ENCODE measurements around the gene MYO15A.

Gene MYO15A, protein sequence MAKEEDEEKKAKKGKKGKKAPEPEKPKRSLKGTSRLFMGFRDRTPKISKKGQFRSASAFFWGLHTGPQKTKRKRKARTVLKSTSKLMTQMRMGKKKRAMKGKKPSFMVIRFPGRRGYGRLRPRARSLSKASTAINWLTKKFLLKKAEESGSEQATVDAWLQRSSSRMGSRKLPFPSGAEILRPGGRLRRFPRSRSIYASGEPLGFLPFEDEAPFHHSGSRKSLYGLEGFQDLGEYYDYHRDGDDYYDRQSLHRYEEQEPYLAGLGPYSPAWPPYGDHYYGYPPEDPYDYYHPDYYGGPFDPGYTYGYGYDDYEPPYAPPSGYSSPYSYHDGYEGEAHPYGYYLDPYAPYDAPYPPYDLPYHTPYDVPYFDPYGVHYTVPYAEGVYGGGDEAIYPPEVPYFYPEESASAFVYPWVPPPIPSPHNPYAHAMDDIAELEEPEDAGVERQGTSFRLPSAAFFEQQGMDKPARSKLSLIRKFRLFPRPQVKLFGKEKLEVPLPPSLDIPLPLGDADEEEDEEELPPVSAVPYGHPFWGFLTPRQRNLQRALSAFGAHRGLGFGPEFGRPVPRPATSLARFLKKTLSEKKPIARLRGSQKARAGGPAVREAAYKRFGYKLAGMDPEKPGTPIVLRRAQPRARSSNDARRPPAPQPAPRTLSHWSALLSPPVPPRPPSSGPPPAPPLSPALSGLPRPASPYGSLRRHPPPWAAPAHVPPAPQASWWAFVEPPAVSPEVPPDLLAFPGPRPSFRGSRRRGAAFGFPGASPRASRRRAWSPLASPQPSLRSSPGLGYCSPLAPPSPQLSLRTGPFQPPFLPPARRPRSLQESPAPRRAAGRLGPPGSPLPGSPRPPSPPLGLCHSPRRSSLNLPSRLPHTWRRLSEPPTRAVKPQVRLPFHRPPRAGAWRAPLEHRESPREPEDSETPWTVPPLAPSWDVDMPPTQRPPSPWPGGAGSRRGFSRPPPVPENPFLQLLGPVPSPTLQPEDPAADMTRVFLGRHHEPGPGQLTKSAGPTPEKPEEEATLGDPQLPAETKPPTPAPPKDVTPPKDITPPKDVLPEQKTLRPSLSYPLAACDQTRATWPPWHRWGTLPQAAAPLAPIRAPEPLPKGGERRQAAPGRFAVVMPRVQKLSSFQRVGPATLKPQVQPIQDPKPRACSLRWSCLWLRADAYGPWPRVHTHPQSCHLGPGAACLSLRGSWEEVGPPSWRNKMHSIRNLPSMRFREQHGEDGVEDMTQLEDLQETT (N-terminal part only)

DNA sequence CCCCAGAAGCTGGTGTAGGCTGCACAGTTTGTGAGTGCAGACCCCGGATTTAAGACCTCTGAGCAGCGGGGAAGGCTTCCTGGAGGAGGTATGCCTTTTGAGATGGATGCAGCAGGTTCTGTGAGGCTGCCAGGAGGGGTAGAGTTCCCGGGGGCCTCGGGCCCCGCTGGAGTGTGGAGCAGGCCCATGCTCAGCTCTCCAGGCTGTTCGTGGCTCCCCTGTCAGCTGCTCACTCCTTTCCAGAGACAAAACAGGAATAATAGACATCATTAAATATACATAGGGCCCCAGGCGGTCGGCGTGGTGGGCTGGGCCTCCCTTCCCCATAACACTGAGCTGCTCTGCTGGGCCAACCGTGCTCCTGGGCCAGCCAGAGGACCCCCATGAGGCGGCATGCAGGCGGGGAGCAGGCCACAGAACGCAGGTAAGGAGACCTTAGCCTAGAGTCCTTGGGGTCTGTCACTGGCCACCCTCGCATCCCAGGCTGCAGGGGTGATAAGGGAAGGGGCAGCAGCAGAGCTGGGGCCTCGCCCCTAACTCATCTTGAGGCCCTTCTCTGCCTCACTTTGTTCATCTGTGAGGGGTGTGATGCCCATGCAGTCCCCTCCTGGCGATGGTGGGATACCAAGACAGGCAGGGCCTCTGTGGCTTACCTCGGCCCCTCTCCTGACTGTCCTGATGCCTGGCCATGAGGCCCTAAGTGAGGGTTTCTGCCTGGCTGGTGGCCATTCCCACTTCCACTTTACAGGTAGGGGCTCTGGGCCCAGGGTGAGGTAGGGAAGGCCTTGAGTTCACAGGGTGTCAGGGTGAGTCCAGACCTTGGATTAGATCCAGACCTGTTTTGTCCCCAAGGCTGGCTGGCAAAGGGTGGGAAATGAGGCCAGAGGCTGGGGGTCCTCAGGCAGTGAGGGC is at the start of gene MYO15A:
MYO15A (plus strand) TSS at position 356 of the 912 bp plus-strand sequence. CDS start 10,045 bp downstream, outside the sequence.
- H3K27ac Mint-ChIP-seq, result no peak within 1 kb of the TSS
- H3K4me3 Mint-ChIP-seq, result no peak within 1 kb of the TSS
- H3K36me3 Mint-ChIP-seq, result peaks cover 5% of the 10 kb centered on the region
- no peak for DNase-seq (ENCODE audit: low spot score in 2 of 2)
- peaks cover under 1% of the 10 kb centered on the region for H3K27me3 Mint-ChIP-seq
- H3K9me3 Mint-ChIP-seq, result no peaks in the 10 kb centered on the region
- ATAC-seq (ENCODE audit: low read depth), result no peak
- H3K4me1 Mint-ChIP-seq, result peaks cover 5% of the 10 kb centered on the region

DNA sequence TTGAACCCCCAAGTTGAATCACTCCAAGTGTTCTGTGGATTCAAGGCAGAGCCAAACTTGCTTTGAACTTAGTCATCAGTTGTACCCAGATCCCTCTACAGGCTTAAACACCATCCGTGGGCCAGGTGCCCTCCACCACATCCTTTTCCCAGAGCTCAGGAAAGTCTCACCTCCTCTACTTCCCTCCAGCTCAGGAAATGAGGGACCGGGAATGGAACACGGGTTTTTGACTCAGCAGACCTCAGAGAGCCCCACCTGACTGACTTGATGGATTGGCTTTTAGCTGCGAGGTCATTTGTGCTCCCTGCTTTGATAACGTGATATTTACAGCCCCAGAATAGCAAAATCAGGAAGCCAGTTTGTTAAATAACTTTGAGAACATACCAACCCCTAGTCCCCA is 49.3 kb upstream of the MYO15A start:
- DNase-seq (ENCODE audit: low spot score in 2 of 2) (no peak), ATAC-seq (ENCODE audit: low read depth) (no peak)
- Mint-ChIP-seq H3K4me1 (no peaks in the 10 kb centered on the region), H3K27ac (no peak overlapping the region), H3K27me3 (no peaks in the 10 kb centered on the region), H3K36me3 (peaks cover 35% of the 10 kb centered on the region), H3K4me3 (no peak overlapping the region), H3K9me3 (no peaks in the 10 kb centered on the region)

DNA sequence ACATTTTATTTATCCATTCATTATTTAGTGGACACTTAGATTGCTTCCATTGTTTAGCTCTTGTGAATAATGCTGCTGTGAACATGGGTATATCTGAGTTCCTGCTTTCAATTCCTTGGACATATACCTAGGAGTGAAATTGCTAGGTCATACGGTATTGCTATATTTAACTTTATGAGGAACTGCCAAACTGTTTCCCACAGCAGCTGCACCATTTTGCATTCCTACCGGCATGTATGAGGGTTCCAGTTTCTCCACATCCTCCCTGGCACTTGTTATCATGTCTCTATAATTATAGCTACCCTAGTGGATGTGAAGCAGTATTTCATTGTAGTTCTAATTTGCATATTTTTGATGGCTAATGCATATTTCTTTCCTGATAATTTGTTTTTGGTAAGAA is 44.5 kb upstream of the MYO15A start:
- H3K27ac Mint-ChIP-seq, result peak overlapping the region; percentile 35
- H3K4me3 Mint-ChIP-seq, result no peak overlapping the region
- no peaks in the 10 kb centered on the region for H3K4me1 Mint-ChIP-seq
- no peak for DNase-seq (ENCODE audit: low spot score in 2 of 2)
- no peak for ATAC-seq (ENCODE audit: low read depth)
- H3K9me3 Mint-ChIP-seq, result no peaks in the 10 kb centered on the region
- H3K36me3 Mint-ChIP-seq, result peaks cover 29% of the 10 kb centered on the region
- H3K27me3 Mint-ChIP-seq, result no peaks in the 10 kb centered on the region

DNA sequence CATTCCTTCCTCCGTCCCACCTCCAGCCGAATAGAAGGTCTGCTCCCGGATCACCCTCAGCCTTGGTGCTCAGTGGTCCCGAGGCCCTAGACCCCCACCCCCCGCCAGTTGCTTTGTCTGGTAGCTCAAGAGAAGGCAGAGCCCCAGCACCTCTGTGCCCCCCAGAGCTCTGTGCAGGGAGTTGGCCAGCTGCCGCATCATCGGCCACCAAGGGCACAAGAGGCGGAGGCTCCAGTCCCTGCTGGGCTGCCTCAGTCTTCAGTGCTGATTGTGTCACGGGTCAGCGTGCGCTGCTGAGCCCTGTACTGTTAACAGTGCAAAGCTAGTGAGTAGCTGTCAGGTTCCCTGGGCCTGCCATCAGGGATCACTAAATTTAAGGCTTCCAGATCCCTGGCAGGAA is 43.0 kb upstream of the MYO15A start:
- H3K4me1 Mint-ChIP-seq, result no peaks in the 10 kb centered on the region
- ATAC-seq (ENCODE audit: low read depth), result no peak
- no peak overlapping the region for H3K27ac Mint-ChIP-seq
- no peaks in the 10 kb centered on the region for H3K27me3 Mint-ChIP-seq
- H3K9me3 Mint-ChIP-seq, result no peaks in the 10 kb centered on the region
- H3K36me3 Mint-ChIP-seq, result peaks cover 24% of the 10 kb centered on the region
- no peak for DNase-seq (ENCODE audit: low spot score in 2 of 2)
- no peak overlapping the region for H3K4me3 Mint-ChIP-seq

DNA sequence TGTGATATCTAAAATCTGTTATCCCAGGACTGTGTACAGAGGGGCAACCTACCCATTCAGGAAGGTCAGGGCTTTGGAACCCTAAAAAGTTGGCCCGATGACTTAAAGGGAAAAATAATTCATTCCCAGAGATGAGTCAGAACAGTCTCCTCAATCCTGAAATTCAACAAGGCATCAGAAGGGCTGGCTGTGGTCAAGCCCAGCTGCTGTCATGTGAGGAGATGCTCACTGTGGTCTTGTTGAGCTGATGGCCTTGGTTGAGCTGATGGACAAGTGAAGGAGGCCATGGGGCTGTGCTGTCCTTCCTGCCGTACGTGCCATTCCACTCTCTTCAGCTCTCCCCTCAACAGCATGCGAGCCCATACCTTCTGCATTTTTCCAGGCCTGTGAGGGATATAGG is 41.7 kb upstream of the MYO15A start:
- no peak for ATAC-seq (ENCODE audit: low read depth)
- Mint-ChIP-seq H3K27ac (no peak overlapping the region), H3K27me3 (no peaks in the 10 kb centered on the region), H3K4me1 (no peaks in the 10 kb centered on the region), H3K4me3 (no peak overlapping the region), H3K9me3 (no peaks in the 10 kb centered on the region), H3K36me3 (peaks cover 19% of the 10 kb centered on the region)
- no peak for DNase-seq (ENCODE audit: low spot score in 2 of 2)

DNA sequence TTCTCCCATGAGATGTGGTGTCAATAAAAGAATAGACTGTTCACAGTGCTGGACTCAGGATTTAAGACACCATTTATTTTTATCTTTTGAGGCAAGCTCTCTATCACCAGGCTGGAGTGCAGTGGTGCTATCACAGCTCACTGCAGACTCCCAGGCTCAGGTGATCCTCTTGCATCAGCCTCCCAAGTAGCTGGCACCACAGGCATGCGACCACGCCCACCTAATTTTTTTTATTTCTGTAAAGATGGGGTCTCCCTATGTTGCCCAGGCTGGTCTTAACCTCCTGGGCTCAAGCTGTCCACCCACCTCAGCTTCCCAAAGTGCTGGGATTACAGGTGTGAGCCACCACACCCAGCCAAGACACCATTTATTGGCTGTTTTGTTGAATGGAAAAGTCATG is 39.5 kb upstream of the MYO15A start:
- no peak overlapping the region for H3K27ac Mint-ChIP-seq
- ATAC-seq (ENCODE audit: low read depth), result no peak
- H3K4me3 Mint-ChIP-seq, result no peak overlapping the region
- no peak for DNase-seq (ENCODE audit: low spot score in 2 of 2)
- no peaks in the 10 kb centered on the region for H3K4me1 Mint-ChIP-seq
- no peaks in the 10 kb centered on the region for H3K27me3 Mint-ChIP-seq
- H3K9me3 Mint-ChIP-seq, result no peaks in the 10 kb centered on the region
- peaks cover 15% of the 10 kb centered on the region for H3K36me3 Mint-ChIP-seq

DNA sequence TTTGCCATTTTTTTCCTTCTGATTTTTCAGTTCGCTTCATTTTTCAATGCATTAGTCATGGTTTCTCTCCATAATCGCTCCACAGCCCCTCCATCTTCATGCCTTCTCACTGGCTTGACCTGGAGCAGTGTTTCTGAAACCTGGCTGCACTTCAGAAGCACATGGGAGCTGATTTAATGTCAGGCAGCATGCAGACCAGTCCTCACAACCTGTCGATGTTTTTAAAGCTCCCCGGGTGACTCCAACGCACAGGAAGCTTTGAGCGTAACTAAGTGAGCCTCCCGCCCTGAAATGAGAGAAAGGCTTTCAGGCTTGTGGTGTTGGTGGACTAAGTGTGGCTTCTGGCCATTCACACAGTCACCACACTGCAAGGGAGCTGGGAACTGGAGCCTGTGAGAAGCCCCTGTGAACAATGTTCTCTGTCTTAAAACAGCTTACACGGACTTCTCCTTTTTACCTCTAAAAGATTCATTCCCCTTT is 37.7 kb upstream of the MYO15A start:
- no peak for ATAC-seq (ENCODE audit: low read depth)
- Mint-ChIP-seq H3K27me3 (peaks cover 7% of the 10 kb centered on the region), H3K9me3 (no peaks in the 10 kb centered on the region), H3K36me3 (peaks cover 4% of the 10 kb centered on the region), H3K4me3 (no peak overlapping the region), H3K27ac (no peak overlapping the region), H3K4me1 (no peaks in the 10 kb centered on the region)
- DNase-seq (ENCODE audit: low spot score in 2 of 2), result no peak

DNA sequence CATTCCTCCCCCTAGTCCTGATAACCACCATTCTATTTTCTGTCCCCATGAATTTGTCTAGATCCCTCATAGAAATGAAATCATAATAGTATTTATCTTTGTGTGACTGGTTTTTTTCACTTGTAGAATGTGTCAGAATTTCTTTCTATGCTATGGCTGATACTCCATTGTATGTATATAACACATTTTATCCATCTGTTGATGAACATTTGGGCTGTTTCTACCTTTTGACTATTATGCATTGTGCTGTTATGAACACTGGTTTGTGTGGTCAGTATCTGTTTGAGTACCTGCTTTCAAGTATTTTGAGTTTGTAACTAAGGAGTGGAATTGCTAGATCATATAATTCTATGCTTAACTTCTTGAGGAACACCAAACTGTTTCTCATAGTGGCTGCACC is 36.8 kb upstream of the MYO15A start:
- ATAC-seq (ENCODE audit: low read depth) (no peak), DNase-seq (ENCODE audit: low spot score in 2 of 2) (no peak)
- Mint-ChIP-seq H3K36me3 (peaks cover 2% of the 10 kb centered on the region), H3K27ac (no peak overlapping the region), H3K4me3 (no peak overlapping the region), H3K9me3 (no peaks in the 10 kb centered on the region), H3K27me3 (peaks cover 7% of the 10 kb centered on the region), H3K4me1 (no peaks in the 10 kb centered on the region)

DNA sequence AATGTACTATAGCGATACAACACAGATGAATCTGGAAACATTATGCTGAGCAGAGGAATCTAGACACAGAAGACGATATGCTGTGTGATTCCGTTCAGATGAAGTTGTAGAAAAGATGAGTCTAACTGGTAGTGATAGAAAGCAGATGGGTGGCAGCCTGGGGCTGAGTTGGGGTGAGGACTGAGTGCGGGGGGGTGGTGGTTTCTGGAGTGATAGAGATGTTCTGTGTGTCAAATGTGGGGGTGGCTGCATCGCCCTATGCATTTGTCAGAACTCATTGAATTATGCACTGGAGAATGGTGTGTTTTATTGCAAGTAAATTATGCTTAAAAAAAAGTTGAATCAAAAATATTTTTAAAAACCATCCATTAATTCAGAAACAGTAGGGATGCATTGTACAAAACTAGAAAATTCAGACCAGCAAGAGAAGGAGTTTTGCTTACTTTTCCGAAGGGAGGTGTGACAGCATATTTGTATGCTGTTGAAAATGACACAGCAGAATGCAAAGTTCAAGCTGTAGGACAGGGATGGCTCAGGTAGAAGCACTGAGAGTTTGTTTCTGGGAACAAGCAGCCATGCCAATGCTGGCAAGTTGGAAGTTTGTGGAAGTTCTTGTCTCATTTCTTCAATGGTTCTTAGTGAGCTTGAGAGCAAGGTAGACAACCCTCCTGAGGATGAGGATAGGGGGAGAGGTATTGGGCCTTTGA is 33.8 kb upstream of the MYO15A start:
- H3K4me3 Mint-ChIP-seq, result no peak overlapping the region
- no peaks in the 10 kb centered on the region for H3K4me1 Mint-ChIP-seq
- no peaks in the 10 kb centered on the region for H3K36me3 Mint-ChIP-seq
- no peak overlapping the region for H3K27ac Mint-ChIP-seq
- DNase-seq (ENCODE audit: low spot score in 2 of 2), result no peak
- H3K9me3 Mint-ChIP-seq, result no peaks in the 10 kb centered on the region
- no peak for ATAC-seq (ENCODE audit: low read depth)
- H3K27me3 Mint-ChIP-seq, result peaks cover 12% of the 10 kb centered on the region

DNA sequence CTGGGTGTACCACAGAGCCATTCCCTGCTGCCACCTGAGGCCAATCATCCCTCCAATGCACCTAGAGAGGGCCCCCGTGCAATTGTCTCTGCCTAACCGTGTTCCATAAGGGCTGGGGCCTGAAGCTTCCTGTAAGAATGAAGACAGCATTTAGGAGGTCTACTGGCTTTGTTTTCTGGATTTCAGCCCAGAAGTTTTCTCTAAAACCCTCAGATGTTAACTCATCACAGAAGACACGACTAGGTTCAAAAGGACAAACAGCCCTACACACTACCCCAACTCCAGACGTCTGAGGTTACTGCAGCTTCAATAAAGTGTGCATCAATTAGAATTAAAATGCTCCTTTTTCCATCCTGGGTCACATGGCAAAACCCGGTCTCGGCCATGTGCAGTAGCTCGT is 31.6 kb upstream of the MYO15A start:
- Mint-ChIP-seq H3K4me3 (no peak overlapping the region), H3K36me3 (no peaks in the 10 kb centered on the region), H3K9me3 (no peaks in the 10 kb centered on the region), H3K4me1 (no peaks in the 10 kb centered on the region), H3K27ac (no peak overlapping the region), H3K27me3 (peaks cover 14% of the 10 kb centered on the region)
- DNase-seq (ENCODE audit: low spot score in 2 of 2), result no peak
- ATAC-seq (ENCODE audit: low read depth), result no peak

DNA sequence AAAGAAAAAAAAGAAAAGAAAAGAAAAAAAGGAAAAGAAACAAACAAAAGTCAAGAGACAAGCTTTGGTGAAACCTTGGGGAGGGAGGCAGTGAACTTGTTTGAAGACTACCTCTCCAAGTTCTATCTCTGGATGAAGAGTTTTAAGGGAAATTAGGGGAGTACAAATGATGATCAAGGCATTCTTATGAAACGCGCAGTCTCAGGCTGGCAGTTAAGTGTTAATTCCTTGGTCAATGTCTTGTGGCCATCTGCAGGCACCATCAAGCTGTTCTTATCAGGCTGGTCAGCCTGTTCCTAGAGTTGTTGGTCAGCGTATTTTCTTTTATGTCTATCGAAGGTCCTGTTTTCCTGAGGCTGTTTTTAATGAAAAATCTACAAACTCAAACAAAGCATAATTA is 29.0 kb upstream of the MYO15A start:
- Mint-ChIP-seq H3K27ac (no peak overlapping the region), H3K9me3 (no peaks in the 10 kb centered on the region), H3K27me3 (peaks cover 12% of the 10 kb centered on the region), H3K4me1 (no peaks in the 10 kb centered on the region), H3K4me3 (no peak overlapping the region), H3K36me3 (no peaks in the 10 kb centered on the region)
- ATAC-seq (ENCODE audit: low read depth) (no peak), DNase-seq (ENCODE audit: low spot score in 2 of 2) (no peak)

DNA sequence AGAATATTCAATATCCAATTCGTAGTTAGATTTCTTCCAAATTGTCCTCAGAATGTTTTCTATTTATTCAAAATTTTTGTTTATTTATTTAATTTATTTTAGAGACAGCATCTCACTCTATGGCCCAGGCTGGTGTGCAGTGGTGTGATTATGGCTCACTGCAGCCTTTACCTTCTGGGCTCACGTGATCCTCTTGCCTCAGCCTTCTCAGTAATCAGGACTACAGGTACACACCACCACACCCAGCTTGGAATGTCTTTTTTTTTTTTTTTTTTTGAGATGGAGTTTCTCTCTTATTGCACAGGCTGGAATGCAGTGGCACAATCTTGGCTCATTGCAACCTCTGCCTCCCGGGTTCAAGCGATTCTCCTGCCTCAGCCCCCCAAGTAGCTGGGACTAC is 24.3 kb upstream of the MYO15A start:
- peaks cover 13% of the 10 kb centered on the region for H3K4me1 Mint-ChIP-seq
- H3K9me3 Mint-ChIP-seq, result no peaks in the 10 kb centered on the region
- H3K27ac Mint-ChIP-seq, result no peak overlapping the region
- H3K4me3 Mint-ChIP-seq, result no peak overlapping the region
- DNase-seq (ENCODE audit: low spot score in 2 of 2) (no peak), ATAC-seq (ENCODE audit: low read depth) (no peak)
- peaks cover 2% of the 10 kb centered on the region for H3K36me3 Mint-ChIP-seq
- H3K27me3 Mint-ChIP-seq, result peaks cover 3% of the 10 kb centered on the region

Data from memory B cell (primary cell).